Kidney (tissue), 14 donors: ENCODE results near the gene ZSWIM6. TPM values are rescaled to one million over a fixed set of nuclear protein-coding genes. Genes with fewer than 3 reads are reported as not detected.
A peak's percentile ranks its signal among the peaks of the same experiment; 100 is the strongest.

Experiments
- DNase-seq, 5 donors: peaks; one replicate each; pipeline ENCODE4 v3.0.0-alpha.2; 2013 to 2020
- FAIRE-seq: peaks from 2 replicates; lab custom pipeline; 2012; peaks lifted over from hg19 to GRCh38; lab: Jason Lieb, UNC
- H3K27ac ChIP-seq, 2 donors: one replicate each; pipeline ENCODE4 v1.7.0; 2013; ENCODE audit warnings: low read depth in 2 of 2, low read length in 2 of 2, inconsistent platforms in 1 of 2
- H3K27me3 ChIP-seq: one replicate; pipeline ENCODE4 v1.7.1; 2013; ENCODE audit warnings: low read length, inconsistent platforms; ENCODE audit not compliant: control insufficient read depth, insufficient read depth
- H3K36me3 ChIP-seq, 3 donors: one replicate each; pipeline versions ENCODE4 v1.7.0 to v1.7.1; 2013; ENCODE audit warnings: low read length in 3 of 3, control low read depth in 1 of 3, inconsistent platforms in 1 of 3; ENCODE audit not compliant: insufficient read depth in 3 of 3, control insufficient read depth in 2 of 3
- H3K4me1 ChIP-seq, 3 donors: one replicate each; pipeline versions ENCODE4 v1.7.0 to v1.7.1; 2013; ENCODE audit warnings: low read length in 3 of 3, inconsistent platforms in 1 of 3, low read depth in 1 of 3; ENCODE audit not compliant: control insufficient read depth in 2 of 3, insufficient read depth in 2 of 3
- H3K4me3 ChIP-seq, 3 donors: one replicate each; pipeline versions ENCODE4 v1.7.0 to v1.8.1; 2013; ENCODE audit warnings: low read length in 3 of 3, control low read depth in 1 of 3, inconsistent platforms in 1 of 3
- H3K9ac ChIP-seq, 3 donors: one replicate each; pipeline versions ENCODE4 v1.7.0 to v1.7.1; 2013; ENCODE audit warnings: low read length in 3 of 3, control low read depth in 1 of 3, inconsistent platforms in 1 of 3
- H3K9me3 ChIP-seq, 3 donors: one replicate each; pipeline versions ENCODE4 v1.7.0 to v1.7.1; 2013; ENCODE audit warnings: low read length in 3 of 3, control low read depth in 1 of 3, inconsistent platforms in 1 of 3; ENCODE audit not compliant: control insufficient read depth in 2 of 3, insufficient read depth in 1 of 3
- CTCF ChIP-seq: IDR thresholded peaks from 3 replicates; pipeline ENCODE4 v1.5.1; 2012; ENCODE audit warnings: mild to moderate bottlenecking, moderate library complexity, borderline replicate concordance; ENCODE audit not compliant: insufficient read depth; ENCODE audit errors: extremely low read depth
- intact Hi-C: fragments of 100-400 bp; cut with DNase I; formaldehyde crosslinking; loops from one replicate; pipeline ENCODE4 v1.11.1; 2022
- polyA plus RNA-seq: library from polyadenylated mRNA; stranded (reverse); fragments of 350-450 nt; fragmentation: Illumina TruSeq; extraction: RNeasy Lipid Tissue Mini Kit (QIAGEN cat#74804); gene quantifications from one replicate; pipeline ENCODE4 v1.2.3, GENCODE V29; 2014; ENCODE audit warnings: low read depth, low replicate concordance; ENCODE audit not compliant: insufficient read depth
- total RNA-seq: library from RNA; stranded (reverse); fragmentation: NEBNext Ultra II Directional; extraction: Animal tissue kit (Norgen Biotek cat#: 25700); gene quantifications from one replicate; pipeline ENCODE4 v1.2.1, GENCODE V29; 2021
- donor health status: control.
- donor health status: control.
- donor health status: control.
- donor health status: control.
- donor health status: control.
- donor health status: DM: yes; HTN: yes; CAD: no.
- donor health status: Normal renal cell carcinoma (clear cell type).

ZSWIM6 gene
- total and polyA plus RNA-seq, 2 donors from 2014 or later: 2.9 to 20.3 TPM

- no peaks in the 10 kb centered on the region for H3K9me3 ChIP-seq
- intact Hi-C loops: no loop called here
- peaks cover 5 to 20% (median 7%) of the 10 kb centered on the region in 3 donors for H3K4me1 ChIP-seq
- H3K9ac ChIP-seq: no peak overlapping the region
- no peaks in the 10 kb centered on the region for H3K36me3 ChIP-seq
- no peak for TF ChIP-seq CTCF
- no peak for FAIRE-seq
- H3K27me3 ChIP-seq: no peaks in the 10 kb centered on the region
- DNase-seq: no peak
- H3K27ac ChIP-seq: no peak overlapping the region
- no peak overlapping the region for H3K4me3 ChIP-seq
Measured at GRCh38 chr5:61289669-61290306, 42.3 kb upstream of the ZSWIM6 start.

- H3K4me1 ChIP-seq: peaks cover 5 to 20% (median 7%) of the 10 kb centered on the region in 3 donors
- H3K27me3 ChIP-seq: no peaks in the 10 kb centered on the region
- no peaks in the 10 kb centered on the region for H3K9me3 ChIP-seq
- intact Hi-C loops: no loop called here
- no peak for TF ChIP-seq CTCF
- DNase-seq: peak in 1 of 5 donors; percentile 17
- H3K4me3 ChIP-seq: no peak overlapping the region
- H3K9ac ChIP-seq: no peak overlapping the region
- H3K36me3 ChIP-seq: no peaks in the 10 kb centered on the region
- H3K27ac ChIP-seq: no peak overlapping the region
- FAIRE-seq: no peak
Measured at GRCh38 chr5:61290791-61291210, 41.3 kb upstream of the ZSWIM6 start.

DNA sequence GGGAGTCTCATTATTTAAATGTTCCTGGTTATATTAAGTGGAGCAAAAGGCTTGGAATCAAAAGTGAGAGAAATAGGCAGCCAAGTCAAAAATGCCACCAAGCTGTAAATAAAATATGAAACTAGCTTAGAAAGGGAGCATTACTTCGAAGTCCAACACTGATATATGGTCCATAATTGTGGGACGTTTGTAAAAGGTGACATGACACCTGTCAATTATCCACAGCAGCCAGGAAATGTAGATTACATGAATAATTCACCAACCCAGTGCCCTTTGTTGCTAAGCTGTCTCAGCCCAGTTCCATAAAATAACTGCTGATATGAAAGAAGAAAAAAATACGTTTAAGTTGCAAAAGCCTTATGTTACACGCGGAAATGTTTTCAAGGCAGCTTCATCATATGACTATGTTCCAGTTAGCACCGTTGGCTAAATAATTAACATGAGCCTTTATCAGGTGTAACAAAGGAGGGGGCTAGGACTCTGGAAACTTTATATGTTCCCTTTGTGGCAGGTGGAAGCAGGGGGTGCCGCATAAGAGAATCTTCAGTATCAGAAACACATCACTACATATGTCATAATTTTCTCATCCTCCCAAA is 39.9 kb upstream of the ZSWIM6 start:
- Histone ChIP-seq H3K27ac (peak overlapping the region; percentile 18), H3K36me3 (no peaks in the 10 kb centered on the region), H3K9ac (peak overlapping the region in 1 of 3 donors; percentile 31), H3K4me3 (peak overlapping the region in 2 of 3 donors; percentile 20 to 26), H3K27me3 (no peaks in the 10 kb centered on the region), H3K9me3 (no peaks in the 10 kb centered on the region), H3K4me1 (peaks cover 5 to 20% (median 7%) of the 10 kb centered on the region in 3 donors)
- intact Hi-C loops: no loop called here
- FAIRE-seq: no peak
- peak in 1 of 5 donors; percentile 12 for DNase-seq
- no peak for TF ChIP-seq CTCF
